ENCODE data around the gene TARS3.

DNA sequence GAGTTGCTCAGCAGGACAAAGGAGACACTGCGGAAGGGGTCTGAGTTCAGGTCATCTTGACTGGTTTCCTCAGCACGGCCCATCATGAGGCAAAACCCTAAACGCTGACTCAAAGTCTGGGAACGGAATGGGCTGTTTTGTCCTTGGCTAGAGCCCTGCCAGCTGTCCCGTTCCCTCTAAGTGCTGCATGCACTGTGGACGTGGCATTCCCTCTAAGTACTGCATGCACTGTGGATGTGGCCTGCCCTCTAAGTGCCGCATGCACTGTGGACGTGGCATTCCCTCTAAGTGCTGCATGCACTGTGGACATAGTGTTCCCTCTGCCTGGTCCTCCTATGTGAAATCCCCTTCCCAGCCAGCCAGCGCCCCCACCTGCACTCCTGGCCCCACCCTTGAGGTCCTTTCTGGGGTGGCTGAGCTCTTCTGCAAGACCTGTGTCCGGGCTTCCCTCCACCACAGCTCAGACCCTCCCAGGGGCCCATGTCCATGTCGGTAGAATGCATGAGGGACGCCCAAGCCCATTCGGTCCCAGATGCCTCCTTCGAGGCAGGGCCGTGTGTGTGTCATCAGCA is 108.8 kb downstream of the TARS3 start:
- TF ChIP-seq CREB1 (CRISPR knock-in tag; IDR thresholded peaks at IDR 0.05) (no peak), ZNF219 (CRISPR knock-in tag; IDR thresholded peaks at IDR 0.05; ENCODE audit: borderline replicate concordance) (no peak), GTF2I (CRISPR knock-in tag; conservative IDR thresholded peaks at IDR 0.05) (no peak), ZNF138 (CRISPR knock-in tag; conservative IDR thresholded peaks at IDR 0.05) (no peak)
- TF ChIP-seq, protein P1, sequence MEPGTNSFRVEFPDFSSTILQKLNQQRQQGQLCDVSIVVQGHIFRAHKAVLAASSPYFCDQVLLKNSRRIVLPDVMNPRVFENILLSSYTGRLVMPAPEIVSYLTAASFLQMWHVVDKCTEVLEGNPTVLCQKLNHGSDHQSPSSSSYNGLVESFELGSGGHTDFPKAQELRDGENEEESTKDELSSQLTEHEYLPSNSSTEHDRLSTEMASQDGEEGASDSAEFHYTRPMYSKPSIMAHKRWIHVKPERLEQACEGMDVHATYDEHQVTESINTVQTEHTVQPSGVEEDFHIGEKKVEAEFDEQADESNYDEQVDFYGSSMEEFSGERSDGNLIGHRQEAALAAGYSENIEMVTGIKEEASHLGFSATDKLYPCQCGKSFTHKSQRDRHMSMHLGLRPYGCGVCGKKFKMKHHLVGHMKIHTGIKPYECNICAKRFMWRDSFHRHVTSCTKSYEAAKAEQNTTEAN (CRISPR knock-in tag; IDR thresholded peaks at IDR 0.05), result no peak
- TF ChIP-seq, protein P2, sequence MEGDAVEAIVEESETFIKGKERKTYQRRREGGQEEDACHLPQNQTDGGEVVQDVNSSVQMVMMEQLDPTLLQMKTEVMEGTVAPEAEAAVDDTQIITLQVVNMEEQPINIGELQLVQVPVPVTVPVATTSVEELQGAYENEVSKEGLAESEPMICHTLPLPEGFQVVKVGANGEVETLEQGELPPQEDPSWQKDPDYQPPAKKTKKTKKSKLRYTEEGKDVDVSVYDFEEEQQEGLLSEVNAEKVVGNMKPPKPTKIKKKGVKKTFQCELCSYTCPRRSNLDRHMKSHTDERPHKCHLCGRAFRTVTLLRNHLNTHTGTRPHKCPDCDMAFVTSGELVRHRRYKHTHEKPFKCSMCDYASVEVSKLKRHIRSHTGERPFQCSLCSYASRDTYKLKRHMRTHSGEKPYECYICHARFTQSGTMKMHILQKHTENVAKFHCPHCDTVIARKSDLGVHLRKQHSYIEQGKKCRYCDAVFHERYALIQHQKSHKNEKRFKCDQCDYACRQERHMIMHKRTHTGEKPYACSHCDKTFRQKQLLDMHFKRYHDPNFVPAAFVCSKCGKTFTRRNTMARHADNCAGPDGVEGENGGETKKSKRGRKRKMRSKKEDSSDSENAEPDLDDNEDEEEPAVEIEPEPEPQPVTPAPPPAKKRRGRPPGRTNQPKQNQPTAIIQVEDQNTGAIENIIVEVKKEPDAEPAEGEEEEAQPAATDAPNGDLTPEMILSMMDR (IDR thresholded peaks at IDR 0.05), result no peak
- TF ChIP-seq, protein P3, sequence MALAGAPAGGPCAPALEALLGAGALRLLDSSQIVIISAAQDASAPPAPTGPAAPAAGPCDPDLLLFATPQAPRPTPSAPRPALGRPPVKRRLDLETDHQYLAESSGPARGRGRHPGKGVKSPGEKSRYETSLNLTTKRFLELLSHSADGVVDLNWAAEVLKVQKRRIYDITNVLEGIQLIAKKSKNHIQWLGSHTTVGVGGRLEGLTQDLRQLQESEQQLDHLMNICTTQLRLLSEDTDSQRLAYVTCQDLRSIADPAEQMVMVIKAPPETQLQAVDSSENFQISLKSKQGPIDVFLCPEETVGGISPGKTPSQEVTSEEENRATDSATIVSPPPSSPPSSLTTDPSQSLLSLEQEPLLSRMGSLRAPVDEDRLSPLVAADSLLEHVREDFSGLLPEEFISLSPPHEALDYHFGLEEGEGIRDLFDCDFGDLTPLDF (CRISPR knock-in tag; IDR thresholded peaks at IDR 0.05), result no peak
